Measurements from ENCODE around the gene BYSL. TPM values are rescaled to one million over a fixed set of nuclear protein-coding genes. Genes with fewer than 3 reads are reported as not detected.

Gene BYSL
- total and polyA plus RNA-seq, 10 of the 15 experiments (the other 5 are each of a cell fraction or from before 2014, with no cell fraction given) = 12.6 to 51.1 (median 33.0) TPM

DNA sequence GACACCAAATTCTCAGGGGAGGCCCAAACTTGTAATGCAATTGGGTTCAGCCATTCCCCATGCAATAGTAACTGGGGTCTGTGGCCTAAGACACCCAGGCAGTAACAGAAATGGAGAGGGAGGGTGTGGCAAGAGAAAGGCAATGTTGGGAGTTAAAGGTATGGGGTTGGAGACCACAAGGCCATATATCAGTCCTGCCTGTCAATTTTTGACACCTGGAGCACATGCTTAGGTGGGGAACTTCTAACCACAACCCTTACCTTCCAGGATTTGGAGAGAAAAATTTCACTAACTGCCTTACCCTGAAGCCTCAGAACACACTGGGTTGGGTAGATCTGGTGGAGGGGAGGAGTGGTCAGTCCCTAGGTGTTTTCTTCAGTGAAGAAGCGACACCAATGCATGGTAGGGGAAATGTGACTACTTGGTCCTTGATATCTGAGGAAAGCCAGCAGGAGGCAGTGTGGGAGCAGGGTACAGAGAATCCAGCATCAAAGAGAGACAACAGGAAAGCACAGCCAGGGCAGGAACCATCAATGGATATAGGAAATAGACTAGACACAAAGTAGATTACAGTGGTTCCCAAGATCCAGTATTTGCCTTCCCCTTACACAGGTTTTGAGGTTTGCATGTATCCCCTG is 19.3 kb upstream of the BYSL start:
- peak; percentile 69 for ATAC-seq
- ChIA-PET CTCF (interaction anchor here (0.7 to 7.3 kb wide), 6 partner anchors 34 to 145 kb away, joined by 3 to 51 read pairs (median 4); no protein-coding TSS in a partner anchor), POLR2A (no interaction called here), SMC1A (ENCODE audit: uncharacterized antibody, unreplicated experiment) (interaction anchor here (0.9 to 1.5 kb wide), 5 partner anchors 34 to 142 kb away, joined by 3 to 13 read pairs (median 4); no protein-coding TSS in a partner anchor), RAD21 (ENCODE audit: unreplicated experiment) (interaction anchor here (4.7 kb wide), 1 partner anchor 142 kb away, joined by 29 read pairs; no protein-coding TSS in a partner anchor)
- no peaks in the 10 kb centered on the region for H4K20me1 ChIP-seq (ENCODE audit: control insufficient read depth, insufficient read depth)
- no peaks in the 10 kb centered on the region for H3K4me1 ChIP-seq (ENCODE audit: control insufficient read depth, insufficient read depth, low read length)
- intact Hi-C loops (cut with micrococcal nuclease; ENCODE audit: unreplicated experiment) = loop anchor here (1.0 kb wide), 1 partner anchor 142 kb away; no protein-coding TSS in a partner anchor
- H3K79me2 ChIP-seq (ENCODE audit: control insufficient read depth, insufficient read depth, low read length) = no peaks in the 10 kb centered on the region
- H3K4me3 ChIP-seq = no peak overlapping the region
- no peak for DNase-seq (ENCODE audit: low read depth, low spot score)
- in situ Hi-C loops (cut with MboI) = no loop called here
- H3K27me3 ChIP-seq (replicated peaks in 1 of 2; ENCODE audit: control insufficient read depth in 2 of 2, insufficient read depth in 2 of 2, low read length in 1 of 2) = no peaks in the 10 kb centered on the region
- no TSS peak for BruUV-seq (replicated peaks)
- H3K9me3 ChIP-seq (replicated peaks; ENCODE audit: control insufficient read depth, insufficient read depth, low read length) = no peaks in the 10 kb centered on the region
- H3K9ac ChIP-seq (ENCODE audit: control insufficient read depth, insufficient read depth, low read length) = no peak overlapping the region
- H3K27ac ChIP-seq (ENCODE audit: control insufficient read depth, insufficient read depth) = no peak overlapping the region
- no peak overlapping the region for H3K4me2 ChIP-seq (ENCODE audit: control insufficient read depth, insufficient read depth)
- no peak for FAIRE-seq
- no peak overlapping the region for H2AFZ ChIP-seq (ENCODE audit: control insufficient read depth, low read depth, low read length)
- peaks cover 0 to 2% of the 10 kb centered on the region in 2 experiments; a peak in 3 of 4 replicates for H3K36me3 ChIP-seq (ENCODE audit: control insufficient read depth in 2 of 2, insufficient read depth in 2 of 2, low read length in 1 of 2)
- WGBS (ENCODE audit: insufficient coverage, insufficient replicate concordance, low lambda C conversion rate, missing lambda C conversion rate) = 95% methylated on average over 1 of the region's 1 CpG
- TF ChIP-seq WRNIP1 (IDR thresholded peaks at IDR 0.05; ENCODE audit: borderline replicate concordance, low read depth, low read length) (no peak), NR2F1 (conservative IDR thresholded peaks at IDR 0.05) (no peak), CTCF (IDR thresholded peaks at IDR 0.05 in 2 of 3, conservative IDR thresholded peaks at IDR 0.05 in 1 of 3; ENCODE audit: control insufficient read depth in 2 of 3, extremely low read depth in 1 of 3, insufficient read depth in 1 of 3, low read depth in 3 of 3, low read length in 3 of 3) (peak; percentile 48 to 51 (median 48)), ZZZ3 (IDR thresholded peaks at IDR 0.05; ENCODE audit: control insufficient read depth, insufficient read length, low read depth) (no peak), CHD4 (IDR thresholded peaks at IDR 0.05) (no peak), PKNOX1 (IDR thresholded peaks at IDR 0.05) (no peak), ZBTB11 (CRISPR knock-in tag; IDR thresholded peaks at IDR 0.05) (no peak), YY1 (IDR thresholded peaks at IDR 0.05; ENCODE audit: low read depth, low read length) (0 out of 2 replicates have a peak, but pooled peaks have one; percentile 16), SMC3 (IDR thresholded peaks at IDR 0.05; ENCODE audit: borderline replicate concordance, low read length) (peak; percentile 58; the same call in 1 of the 2 replicates), EGR1 (IDR thresholded peaks at IDR 0.05; ENCODE audit: borderline replicate concordance in 1 of 2, low read depth in 2 of 2, low read length in 2 of 2) (no peak), NFXL1 (IDR thresholded peaks at IDR 0.05; ENCODE audit: borderline replicate concordance) (no peak), PAX8 (IDR thresholded peaks at IDR 0.05) (no peak), FOS (IDR thresholded peaks at IDR 0.05; ENCODE audit: borderline replicate concordance, extremely low read depth, insufficient read length) (no peak), STAT3 (IDR thresholded peaks at IDR 0.05; ENCODE audit: low read depth, low read length) (no peak), RUNX3 (IDR thresholded peaks at IDR 0.05; ENCODE audit: low read length) (no peak), SUPT20H (IDR thresholded peaks at IDR 0.05; ENCODE audit: borderline replicate concordance, control insufficient read depth, low read depth, low read length) (no peak), ZNF217 (IDR thresholded peaks at IDR 0.05) (no peak), SP1 (IDR thresholded peaks at IDR 0.05; ENCODE audit: low read depth, low read length) (no peak), MTA3 (IDR thresholded peaks at IDR 0.05; ENCODE audit: borderline replicate concordance, low read length) (no peak)

Measured in GM12878 (cell line).